Left ventricle myocardium superior (tissue), 1 donor: ENCODE results near the gene ETV6. TPM values are rescaled to one million over a fixed set of nuclear protein-coding genes. Genes with fewer than 3 reads are reported as not detected.

ENCODE experiments used
- ATAC-seq: fragments of 200-7000 bp; cut with Tn5 transposase; one replicate; pipeline ENCODE4 v1.9.1; 2020; ENCODE audit warnings: mild to moderate bottlenecking, moderate library complexity
- DNase-seq: peaks from one replicate; pipeline ENCODE4 v3.0.0-alpha.2; 2020
- intact Hi-C: fragments of 100-400 bp; cut with micrococcal nuclease; formaldehyde crosslinking; loops from one replicate; pipeline ENCODE4 v1.11.0; 2022
- total RNA-seq: library from RNA; stranded (reverse); fragmentation: NEBNext Ultra II Directional; extraction: Animal tissue kit (Norgen Biotek cat#: 25700); gene quantifications from one replicate; pipeline ENCODE4 v1.2.1, GENCODE V29; 2021
- donor health status: DM: no; HTN: yes; CAD: no; lungs with severe emphysema.

The ETV6 gene
- total RNA-seq, 1 donor from 2014 or later: 14.7 TPM

DNA sequence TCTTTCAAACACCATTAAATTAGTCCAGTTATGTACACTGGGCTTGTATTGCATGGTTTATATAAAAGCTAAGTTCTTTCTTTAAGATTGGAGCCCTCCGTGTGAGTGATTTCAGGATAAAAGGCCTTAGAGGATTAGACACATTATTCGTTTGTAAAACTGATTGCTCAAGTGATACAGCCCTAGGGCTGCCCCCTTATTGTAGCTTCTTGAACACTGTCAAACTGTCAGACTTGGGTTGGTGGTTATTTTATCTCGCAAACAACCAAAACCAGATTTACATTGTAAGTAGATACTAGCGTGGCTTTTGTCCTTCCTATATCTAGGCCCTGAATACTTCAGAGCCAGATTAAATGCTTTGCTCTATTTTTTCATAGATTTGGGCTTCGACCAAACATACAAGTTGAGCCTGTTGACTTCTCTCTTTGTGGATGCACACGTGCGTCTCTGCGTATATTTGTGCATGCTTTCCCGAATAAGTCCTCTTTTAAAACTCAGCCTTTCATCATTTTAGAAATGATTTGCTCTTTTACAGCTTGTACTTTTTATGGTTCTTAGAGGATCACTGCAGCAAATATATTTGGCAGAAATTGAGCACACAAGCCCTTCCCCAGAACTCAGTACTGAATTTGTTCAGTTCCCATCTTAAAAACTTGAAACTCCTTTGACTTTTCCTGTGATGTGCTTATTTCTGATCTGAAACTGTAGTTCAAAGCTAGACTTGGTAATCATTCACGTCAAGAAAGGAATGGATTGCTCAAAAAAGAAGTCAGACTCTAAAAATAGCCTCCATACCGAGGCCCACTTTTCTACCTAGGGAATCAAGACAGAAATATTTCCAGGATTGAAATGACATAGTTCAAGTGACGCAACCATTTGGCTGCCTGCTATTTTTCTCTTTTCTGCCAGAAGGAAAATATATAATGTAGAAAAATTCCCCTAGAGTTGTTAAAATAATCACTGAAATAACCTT lies 129.5 kb downstream of the ETV6 start:
- intact Hi-C loops: no loop called here
- DNase-seq (no peak), ATAC-seq (peak; percentile 69)

DNA sequence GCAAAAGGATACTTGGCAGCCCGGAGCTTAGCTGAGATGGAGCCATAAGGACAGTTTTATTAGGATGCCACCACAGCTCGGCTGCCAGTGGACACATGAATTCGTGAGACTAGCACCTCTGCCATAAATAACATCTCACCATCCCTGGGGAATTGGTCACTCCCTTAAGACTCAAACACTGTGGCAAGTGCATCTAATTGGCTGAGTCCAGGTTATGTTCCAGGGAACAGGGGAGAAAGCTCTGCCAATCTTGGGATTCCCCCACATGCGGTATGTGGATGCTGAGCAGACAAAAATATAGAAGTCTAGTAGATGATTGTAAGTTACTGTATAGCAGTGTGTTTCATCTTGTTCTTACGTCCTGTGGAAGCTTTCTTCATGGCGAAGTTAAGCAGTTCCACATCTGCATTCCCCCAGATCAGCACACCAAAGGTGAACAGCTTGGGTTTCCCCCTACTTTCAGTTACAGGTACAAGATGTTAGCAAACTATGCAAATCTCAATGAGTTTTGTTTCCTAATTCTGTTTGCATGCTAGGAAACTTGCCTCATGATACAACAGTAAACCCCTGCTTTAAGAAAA lies 131.1 kb downstream of the ETV6 start:
- ATAC-seq (peak; percentile 40), DNase-seq (no peak)
- intact Hi-C loops: no loop called here

DNA sequence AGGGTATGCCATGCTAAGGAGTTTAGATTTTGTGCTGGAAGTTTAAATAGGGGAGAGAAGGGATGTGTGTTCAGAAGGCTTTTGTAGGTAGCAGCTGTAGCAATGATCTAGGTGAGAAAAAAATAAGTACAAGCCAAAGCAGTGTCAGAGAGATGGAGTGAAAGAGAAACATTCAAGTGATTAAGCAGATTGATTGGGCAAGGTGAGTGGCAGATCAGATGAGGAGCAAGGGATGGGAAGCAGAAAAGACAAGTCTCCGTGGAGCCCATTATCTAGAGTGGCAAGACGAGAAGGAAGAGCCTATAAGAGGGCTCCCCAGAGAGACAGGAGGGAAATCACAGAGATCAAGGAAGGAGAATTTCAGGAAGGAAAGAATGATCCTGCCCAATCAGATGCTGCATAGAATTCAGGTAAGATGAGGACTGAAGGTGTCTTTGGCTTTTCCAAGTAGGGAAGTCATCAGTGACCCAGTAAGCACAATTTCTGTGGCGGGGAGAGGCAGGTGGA lies 133.5 kb downstream of the ETV6 start:
- intact Hi-C loops: no loop called here
- ATAC-seq (no peak), DNase-seq (no peak)

DNA sequence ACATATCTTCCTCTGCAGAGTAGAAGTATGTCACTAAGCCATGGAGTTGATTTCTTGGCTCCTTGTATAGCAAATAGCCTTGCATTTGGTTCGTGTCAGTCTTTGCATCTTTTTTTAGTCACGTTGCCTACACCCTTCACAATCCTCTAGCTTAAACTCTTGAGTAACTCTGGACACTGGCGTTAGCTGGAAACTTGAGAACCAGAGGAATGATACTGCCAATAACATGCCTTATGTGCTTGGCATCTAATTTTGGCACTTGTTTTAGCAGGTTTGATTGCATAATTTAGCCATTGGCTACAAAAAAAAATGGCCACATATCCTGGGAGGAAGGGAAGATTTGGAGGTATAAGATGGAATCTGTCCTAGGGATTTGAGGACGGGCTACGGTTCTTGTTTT lies 136.2 kb downstream of the ETV6 start:
- intact Hi-C loops: no loop called here
- no peak for DNase-seq
- peak; percentile 86 for ATAC-seq

DNA sequence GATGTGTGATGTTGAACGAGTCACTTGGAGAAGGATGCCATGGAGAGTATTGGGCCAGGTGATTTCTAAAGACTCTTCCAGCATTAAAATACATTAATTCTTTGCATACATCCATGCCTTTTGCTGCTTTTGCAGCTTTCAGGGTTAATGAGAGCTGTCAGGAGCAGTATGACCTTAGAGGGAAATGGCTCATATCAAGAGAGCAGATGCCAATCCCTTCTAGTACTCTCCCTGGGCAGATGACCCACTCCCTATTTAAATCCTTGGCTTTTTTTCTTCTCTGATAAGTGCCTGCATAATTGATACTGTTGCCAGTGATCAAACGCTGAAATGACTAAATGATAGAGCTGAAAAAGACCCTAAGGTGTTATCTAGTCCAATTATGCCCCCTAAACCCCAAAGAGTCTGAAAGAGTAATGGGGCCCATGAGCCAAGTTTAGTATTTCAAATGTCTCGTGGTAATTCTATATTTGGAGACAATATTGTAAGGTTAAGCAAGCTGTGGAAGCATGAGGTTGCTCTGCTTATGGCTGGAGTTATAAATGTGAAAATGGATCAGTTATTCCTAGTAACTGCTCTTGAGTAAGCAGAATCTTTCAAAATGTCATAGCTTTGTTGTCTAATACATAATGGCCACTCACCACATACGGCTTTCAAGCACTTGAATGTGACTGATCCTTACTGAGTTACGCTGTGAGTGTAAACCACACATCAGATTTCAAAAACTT lies 137.3 kb downstream of the ETV6 start:
- DNase-seq (no peak), ATAC-seq (peak; percentile 54)
- intact Hi-C loops: no loop called here

DNA sequence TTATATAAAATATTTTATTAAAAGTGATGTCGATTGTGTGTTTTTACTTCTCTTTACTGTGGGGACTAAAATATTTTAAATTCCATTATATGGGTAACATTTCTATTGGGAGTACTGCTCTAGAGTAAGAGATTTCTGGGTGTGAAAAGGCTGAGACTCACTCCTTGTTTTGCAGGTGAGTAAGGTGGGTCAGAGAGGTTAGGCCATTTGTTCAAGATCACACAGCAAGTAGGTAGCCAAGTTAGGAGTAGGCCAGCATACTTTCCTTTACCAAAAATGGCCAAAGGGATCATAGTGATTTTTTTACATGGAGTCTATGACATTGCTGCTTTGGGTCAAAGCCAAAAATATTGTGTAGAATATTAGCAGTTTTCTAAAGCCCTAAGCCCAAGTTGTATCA lies 138.0 kb downstream of the ETV6 start:
- intact Hi-C loops: no loop called here
- ATAC-seq (no peak), DNase-seq (no peak)

DNA sequence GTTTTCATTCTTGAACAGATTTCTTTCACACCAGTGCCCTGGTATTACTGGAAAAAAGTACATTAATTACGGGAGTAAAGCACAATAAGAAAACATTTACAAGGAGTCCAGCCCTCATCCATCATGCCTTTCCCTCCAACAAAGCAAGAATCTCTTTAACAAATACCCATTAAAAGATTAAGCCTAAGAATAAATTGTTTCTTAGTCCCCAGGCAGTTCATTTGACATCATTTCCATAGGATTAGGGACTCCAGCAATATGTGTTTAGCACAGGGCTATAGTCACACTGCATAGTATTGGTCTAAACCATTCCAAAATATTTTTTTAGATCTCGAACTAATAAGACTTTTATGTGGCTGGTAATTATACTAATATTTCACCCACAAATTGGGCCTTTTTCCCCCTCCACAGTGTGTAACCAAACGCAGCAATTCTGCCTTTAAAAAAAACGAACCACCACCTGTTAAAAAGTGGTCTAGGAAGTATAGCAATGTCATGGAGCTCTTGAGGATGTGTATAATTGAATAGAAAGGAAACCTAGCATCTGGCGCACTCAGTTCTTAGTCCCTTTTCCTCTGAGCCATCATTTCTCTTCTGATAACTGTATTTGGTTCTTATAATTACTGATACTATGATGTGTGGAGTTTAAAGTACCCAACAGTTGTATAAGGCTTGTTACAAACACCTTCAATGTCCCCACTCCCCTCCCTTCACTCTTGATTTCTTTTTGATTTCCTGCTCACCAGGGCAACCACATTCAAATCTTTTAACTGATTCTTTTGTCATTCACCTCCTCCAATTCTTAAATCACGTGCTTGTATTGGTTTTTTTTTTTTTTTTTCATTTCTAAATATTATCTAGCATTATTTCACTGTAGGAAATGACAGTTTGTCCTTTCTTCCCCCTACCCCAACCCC lies 138.7 kb downstream of the ETV6 start:
- intact Hi-C loops: no loop called here
- no peak for DNase-seq
- ATAC-seq: no peak

DNA sequence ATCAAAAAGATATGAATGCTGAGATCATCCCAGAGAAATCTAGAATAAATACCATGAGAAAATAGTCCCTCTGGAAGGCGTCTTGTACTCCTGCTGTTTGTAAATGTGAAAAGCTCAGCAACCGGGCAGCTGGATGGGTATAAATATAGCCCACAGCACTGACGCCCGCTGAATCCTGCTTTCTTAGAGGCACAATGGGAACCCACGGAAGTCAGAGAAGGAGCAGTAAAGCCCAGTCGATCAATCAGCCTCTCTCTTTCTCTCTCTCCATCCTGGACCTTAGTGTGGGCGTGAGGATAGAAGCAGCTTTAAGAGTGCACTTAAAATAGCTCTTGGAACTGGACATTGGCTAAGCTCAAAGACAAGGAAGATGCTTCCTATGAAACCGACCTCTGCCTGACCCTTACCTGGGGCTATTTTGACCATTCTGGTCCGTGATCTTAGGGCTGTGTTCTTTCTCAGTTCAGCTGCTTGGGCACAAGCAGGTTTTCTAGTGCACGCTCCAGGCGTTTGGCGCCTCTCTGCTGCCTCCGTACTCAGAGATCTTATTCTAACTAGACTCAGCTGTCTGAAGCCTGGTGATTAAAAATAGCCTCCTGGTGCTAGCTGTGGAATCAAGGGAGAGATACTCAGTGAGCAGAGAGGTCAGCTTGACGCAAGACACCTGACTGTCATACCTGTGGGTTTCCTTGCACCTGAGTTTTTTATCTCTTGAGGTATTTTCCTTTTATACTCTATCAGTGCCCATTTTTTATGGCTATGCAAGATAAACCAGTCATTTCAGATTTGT lies 144.6 kb downstream of the ETV6 start:
- intact Hi-C loops: no loop called here
- peak; percentile 53 for DNase-seq
- ATAC-seq: peak; percentile 91

DNA sequence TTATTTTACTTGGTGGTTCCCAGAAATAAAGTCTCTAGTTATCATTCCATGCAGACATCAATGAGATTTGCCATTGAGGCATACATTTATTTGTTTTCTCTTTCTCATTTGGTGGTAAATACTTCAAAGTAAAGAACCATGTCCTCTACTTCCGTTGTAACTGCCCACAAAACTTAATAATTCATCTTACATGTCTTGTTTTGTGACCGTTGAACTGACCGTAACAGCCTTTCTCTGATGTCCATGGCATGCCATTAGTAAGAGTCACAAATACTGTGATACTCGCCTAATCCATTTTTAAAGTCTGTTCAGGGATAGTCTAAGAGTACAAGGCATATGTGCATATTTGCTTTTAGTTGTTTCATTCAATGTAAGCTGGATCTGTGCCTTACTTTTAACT lies 145.3 kb downstream of the ETV6 start:
- no peak for DNase-seq
- ATAC-seq: no peak
- intact Hi-C loops: no loop called here

DNA sequence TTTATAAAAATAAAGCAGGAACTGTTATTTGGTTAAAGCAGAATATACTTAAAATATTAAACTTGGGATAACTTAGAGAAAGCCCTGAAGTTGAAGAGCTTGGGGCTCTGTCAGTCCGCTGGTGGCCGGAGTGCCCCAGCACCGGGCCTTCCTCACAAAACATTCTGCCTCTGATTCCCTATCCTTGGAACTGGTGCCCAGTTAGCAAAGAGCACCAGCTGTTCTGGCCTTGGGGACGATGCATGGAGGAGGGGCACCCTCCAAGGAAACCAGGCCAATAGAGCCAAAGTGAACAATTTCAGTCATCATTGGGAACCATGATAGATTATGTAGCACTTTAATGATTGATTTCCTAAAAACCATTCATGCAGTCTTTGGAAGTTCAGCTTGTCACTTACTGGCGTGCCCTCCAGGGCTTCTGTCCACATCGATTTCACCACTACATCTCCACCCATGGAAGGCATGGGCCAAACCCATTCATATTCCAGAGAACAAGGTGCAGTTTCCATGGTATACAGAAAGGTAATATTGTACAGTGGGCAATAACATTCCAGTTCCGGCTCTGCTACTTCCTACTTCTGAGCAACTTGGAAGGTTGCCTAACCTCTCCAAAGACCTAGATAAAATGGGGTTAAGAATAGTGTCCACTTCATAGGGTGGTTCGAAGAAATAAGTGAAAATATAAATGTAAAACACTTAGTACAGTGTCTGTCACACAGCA lies 145.9 kb downstream of the ETV6 start:
- ATAC-seq: peak; percentile 43
- no peak for DNase-seq
- intact Hi-C loops: no loop called here

DNA sequence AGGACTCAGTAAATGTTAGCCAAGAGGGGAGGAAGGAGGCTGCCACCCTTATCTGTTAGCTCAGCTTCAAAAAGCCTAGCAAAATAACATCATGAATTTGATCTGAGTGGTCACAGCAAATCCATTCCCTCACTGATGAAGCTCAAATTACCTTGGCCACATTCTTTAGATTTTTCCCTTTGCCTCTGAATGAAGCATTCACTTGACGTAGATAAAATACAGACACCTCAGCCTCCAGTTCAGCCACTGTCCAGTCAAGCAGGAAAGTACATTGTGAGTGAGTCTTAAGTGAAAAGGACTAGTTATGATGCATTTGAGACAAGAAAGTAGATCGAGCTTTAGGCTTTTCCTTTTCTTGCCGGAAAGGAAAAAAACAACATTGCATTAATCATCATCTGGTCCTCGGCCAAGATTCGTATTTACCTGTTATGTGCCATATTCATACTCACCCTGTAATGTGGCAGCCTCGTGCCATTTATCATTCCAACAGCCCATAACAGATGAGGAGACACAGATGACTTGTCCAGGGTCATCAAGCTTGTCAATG lies 146.5 kb downstream of the ETV6 start:
- intact Hi-C loops: no loop called here
- no peak for ATAC-seq

DNA sequence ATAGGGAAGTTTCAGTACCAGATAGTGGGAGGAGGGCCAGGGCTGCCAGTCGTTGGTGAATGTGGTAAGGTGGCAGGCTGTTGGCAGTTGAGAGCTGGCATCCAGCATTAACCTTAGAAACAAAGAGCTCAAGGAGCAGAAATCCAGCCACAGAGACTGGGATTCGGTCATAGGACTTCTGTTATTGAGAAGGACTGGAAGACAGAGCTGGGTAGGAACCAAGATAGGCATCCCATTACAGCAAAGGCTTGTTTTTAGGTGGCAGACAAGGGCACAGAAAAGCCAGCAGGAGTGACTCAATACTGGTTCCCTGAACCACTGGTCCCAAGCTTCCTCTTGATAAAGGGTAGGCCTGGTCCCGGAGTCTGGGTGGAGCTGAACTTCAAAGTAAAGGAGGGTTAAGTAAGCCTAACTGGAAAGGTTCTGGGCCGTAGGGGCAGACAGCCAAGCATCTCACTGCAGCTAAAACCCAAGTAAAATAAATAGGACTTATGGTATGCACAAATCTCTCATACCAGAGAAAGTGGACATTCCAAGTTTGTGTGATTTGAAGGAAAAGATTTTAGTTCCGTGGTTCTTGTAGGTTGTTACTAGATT lies 147.9 kb downstream of the ETV6 start:
- intact Hi-C loops: no loop called here
- DNase-seq (no peak), ATAC-seq (peak; percentile 3)

More for the DNA sequence above, 146.5 kb downstream of the ETV6 start:
- DNase-seq: no peak

DNA sequence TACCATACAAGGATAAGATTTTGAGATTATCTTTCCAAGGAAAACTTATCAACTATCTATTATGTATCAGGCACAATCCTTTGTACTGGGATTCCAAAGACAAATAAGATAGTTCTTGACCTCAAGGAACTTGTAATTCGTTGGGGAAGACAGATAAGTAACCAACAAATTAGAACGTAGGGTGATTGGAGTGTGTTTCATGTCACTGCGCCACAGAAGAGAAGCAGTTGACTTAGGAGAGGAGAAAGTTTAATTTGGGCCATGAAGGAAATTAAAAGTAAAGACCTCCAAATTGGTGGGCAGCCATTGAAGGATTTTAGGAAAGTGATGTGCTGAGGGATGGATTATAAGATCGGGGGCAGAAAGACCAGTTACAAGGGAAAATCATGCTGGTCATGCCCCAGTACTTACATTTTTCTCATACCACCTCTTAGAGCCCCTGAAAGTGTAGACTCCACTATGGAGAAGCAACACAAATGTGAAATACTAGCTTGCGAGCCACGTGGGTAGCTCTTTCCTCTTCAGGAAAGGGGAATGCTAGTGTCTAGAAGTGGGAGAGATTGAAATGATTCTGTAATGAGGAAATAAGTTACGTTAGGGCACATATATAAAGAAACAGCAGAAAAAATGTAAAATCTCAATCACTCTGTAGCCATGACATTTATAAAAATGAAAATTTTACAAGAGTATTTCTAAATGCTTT lies 148.7 kb downstream of the ETV6 start:
- intact Hi-C loops: no loop called here
- ATAC-seq (no peak), DNase-seq (no peak)

DNA sequence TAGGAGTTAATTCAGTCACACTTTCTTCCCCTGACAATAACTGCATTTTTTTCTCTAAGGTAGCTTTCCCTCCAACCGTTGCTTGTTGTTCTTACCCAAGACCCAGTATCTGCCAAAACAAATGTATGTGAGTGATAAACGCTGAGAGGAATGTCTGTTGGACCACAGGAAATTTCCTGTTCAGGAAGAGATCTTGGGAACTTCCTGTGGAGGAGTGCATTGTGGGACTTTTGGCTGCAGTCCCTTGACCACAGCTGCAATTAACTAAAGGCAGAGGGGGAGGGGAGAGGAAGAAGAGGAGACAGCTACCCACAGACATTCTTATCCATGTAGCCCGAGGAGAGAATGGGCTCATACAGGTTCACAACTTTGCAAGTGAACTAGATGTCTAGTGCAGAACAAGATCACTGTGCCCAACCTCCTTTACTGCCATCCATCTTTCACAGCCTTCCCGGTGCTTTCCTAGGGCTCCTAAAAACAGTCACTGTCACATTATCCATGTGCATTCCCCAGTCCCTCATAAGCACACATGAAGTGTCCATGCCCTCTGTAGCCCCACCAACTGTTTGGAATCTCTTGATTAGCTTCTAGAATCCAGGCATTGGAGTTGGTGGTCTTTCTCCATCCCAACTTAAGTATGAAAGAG lies 149.5 kb downstream of the ETV6 start:
- ATAC-seq: no peak
- intact Hi-C loops: no loop called here
- DNase-seq: no peak

DNA sequence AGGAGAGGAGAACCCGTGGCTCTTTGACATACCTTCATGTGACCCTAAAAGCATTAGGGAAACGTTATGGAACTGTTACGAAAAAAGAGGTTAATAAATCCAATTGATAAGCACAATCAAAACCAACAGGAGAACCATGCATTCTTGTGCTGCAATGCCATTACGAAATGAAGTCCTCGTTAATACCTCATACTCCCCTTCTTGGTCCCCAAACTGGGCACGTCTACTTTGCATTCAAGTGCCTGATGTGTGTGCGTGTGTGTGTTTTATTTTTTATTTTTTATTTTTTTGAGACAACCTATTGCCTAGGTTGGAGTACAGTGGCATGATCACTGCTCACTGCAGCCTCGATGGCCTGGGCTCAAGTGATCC lies 150.0 kb downstream of the ETV6 start:
- intact Hi-C loops: no loop called here
- DNase-seq (no peak), ATAC-seq (no peak)

DNA sequence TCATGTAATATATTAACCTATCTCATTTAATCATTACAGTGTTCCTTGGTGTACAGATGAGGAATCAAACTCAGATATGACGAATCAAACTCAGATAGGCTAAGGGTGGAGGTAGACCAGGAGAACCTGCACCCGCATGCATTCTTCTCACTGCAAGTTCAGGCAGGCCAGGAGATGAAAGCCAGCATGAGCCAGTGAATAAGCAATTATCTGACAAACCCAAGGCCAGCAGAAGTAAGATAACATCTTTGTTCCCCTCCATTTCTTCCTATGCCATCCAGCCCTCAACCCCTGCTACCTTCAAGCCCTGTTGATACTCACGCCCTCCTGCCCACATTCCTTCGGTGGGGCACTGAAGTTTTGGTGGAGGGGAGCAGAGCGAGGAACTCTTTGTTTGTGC lies 152.2 kb downstream of the ETV6 start:
- intact Hi-C loops: no loop called here
- no peak for DNase-seq
- ATAC-seq: no peak
